Activated naive CD4-positive, alpha-beta T cell treated with Interleukin-2 at 50 U/mL for 16 hours (primary cell): ENCODE results near the gene LMAN1L.

Experiments used
- DNase-seq: peaks from one replicate; pipeline ENCODE4 v3.0.0-alpha.2; 2020

Gene LMAN1L

GRCh38 chr15:74812533-74812932 lies at the start of gene LMAN1L:
Gene LMAN1L (plus strand): TSS chr15:74812835. CDS start chr15:74812855, 20 bp downstream.
- DNase-seq: no peak

GRCh38 chr15:74763416-74763815 lies 49.2 kb upstream of the LMAN1L start:
- no peak for DNase-seq

- no peak for DNase-seq
Observed at GRCh38 chr15:74767167-74768098, 45.2 kb upstream of the LMAN1L start.

GRCh38 chr15:74768099-74768770 lies 44.4 kb upstream of the LMAN1L start:
- no peak for DNase-seq

DNA sequence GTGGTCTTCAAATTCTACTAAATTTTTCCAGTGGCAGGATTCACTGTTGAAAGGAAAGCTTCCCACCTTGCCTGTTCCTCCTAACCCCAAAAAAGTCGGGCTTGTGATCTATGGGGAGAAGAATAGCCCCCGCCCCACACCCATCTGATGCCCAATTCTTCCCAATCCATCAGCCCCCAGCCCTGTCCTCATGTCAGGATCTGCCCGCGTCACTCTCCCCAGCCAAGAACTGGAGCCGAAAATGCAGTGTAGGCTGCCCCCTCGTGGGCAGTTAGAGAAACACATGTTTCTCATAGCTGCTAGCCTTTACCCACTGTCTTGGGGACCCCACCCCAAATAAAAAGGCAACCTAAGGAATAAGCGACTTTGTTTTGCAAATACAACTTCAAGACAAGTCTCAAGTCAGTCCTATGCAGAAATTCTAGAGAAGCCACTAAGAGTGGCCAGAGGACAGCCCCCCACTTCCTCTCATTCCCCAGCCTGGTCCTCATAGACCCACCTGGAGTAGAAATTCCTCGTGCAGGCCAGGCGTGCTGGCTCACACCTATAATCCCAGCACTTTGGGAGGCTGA lies 43.8 kb upstream of the LMAN1L start:
- peak; percentile 68 for DNase-seq

DNA sequence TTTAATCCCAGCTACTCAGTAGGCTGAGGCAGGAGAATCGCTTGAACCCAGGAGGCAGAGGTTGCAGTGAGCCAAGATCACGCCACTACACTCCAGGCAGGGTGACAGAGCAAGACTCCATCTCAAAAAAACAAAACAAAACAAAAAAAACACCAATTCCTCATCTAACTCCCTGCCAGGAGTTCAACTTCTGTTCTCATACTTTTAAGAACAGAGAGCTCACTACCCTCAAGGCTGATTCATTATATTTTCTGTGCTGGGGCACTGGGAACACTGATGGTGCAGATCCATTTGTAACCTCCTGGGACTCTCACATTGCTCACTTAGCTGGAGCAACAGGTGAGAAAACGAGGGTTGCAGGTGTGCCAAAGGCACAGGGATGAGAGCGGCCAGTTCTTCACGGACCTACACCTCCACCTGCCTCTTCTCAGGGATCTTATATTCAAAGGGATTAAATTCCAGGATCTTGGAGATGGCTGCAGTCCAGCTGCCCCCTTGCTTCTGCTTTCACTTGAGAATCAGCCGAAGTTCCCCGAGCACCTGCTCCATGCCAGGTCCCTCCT lies 43.1 kb upstream of the LMAN1L start:
- DNase-seq: no peak

GRCh38 chr15:74770211-74770903 lies 42.3 kb upstream of the LMAN1L start:
- DNase-seq: no peak

GRCh38 chr15:74773329-74773728 lies 39.3 kb upstream of the LMAN1L start:
- DNase-seq: no peak

DNA sequence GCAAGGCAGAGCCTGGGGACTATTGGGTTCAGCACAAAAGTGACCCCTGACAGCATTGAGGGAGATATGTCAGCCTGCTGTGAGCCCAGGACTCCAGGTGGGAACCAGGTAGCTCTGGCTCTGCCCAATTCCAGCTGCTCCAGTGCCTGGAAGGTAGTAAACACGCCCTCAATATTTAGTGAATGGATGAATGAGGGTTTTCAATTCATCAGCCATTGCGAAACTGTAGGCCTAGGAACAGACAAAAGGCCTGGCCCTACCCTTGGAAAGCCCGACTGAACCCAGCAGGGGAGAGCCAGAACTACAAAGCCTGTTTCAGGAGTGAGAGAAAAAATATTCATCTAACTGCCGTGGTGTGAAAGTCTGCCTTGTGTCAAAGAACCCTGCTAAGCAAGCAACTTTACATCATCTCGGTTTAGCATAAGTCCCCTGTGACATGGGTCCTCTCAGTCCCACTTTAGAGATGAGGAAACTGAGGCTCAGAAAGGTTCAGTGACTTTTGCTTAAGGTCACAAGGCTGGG lies 38.8 kb upstream of the LMAN1L start:
- DNase-seq: no peak

GRCh38 chr15:74775132-74775562 lies 37.5 kb upstream of the LMAN1L start:
- no peak for DNase-seq

DNA sequence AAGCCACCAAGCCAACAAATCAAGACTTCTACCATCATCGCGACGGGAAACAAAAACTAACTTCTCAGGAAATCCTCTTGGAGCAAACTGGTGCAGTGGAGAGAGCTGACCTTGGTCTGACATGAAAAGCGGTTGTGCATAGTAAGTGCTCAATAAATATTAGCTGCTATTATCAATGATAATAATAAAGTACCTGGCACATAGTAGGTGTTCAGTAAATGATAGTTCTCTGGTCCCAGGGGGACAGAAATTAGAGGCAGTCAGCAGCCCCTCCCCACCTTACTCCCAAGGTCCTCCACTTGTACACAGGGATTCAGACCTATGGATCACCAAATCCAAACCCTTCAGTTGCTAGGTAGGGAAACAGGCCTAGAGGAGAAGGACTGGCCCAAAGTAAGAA lies 36.7 kb upstream of the LMAN1L start:
- no peak for DNase-seq

DNA sequence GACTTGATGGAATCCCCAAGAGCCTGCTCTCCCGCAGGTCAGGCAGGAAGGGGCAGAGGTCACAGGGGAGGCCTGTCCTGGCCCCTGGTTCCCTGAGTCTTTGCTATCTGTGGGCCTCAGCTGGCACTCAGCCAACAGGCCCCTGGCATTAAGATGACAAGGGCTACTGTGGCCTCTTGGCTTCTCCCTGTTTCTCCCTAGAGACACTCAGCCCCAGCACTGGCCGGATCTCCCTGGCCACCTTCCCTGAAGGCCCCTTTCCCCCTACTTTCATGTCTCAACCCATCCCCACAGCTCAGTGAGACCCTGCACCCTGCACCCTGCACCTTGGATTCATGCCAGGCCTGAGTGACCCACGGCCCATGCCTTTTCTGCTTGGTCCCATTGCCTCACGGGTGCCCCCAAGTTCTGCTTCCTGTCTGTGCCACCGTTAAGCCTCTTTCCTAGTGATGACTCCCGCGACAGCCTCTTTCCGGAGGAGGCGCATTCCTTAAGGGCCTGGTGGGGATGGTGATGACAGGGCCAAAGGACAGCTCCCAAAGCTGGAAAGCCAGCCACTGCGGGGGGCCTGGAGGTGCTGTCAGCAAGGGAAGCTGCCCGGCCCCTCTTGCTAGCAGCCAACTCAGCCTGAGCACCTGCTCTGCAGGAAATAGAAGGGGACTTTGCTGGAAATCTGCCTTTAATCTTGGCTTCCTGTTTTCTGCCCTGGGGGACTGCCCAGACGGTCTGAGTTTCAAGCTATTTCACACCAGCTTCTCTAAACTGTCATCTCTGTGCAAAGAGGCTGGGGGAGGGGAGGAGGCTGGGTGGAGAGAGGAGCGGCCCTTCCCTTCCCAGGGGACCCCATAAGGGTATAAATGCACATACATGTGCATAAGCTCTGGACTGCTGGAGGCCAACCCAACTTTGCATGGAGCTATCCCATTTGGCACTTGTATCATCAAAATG lies 35.5 kb upstream of the LMAN1L start:
- DNase-seq: peak; percentile 53

GRCh38 chr15:74777769-74778598 lies 34.7 kb upstream of the LMAN1L start:
- no peak for DNase-seq

DNA sequence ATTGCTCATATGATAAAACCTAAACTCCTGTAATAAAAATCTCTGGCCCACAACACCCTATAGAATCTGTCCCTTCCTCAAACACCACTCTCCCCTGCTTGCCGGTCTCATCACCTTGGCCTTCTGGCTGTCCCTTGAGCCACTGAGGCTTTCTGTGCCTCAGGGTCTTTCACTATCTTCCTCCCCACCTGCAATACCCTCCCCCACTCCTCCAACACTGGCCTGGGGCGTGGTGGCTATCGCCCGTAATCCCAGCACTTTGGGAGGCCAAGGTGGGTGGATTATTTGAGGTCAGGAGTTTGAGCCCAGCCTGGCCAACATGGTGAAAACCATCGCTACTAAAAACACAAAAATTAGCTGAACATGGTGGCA lies 34.0 kb upstream of the LMAN1L start:
- no peak for DNase-seq

DNA sequence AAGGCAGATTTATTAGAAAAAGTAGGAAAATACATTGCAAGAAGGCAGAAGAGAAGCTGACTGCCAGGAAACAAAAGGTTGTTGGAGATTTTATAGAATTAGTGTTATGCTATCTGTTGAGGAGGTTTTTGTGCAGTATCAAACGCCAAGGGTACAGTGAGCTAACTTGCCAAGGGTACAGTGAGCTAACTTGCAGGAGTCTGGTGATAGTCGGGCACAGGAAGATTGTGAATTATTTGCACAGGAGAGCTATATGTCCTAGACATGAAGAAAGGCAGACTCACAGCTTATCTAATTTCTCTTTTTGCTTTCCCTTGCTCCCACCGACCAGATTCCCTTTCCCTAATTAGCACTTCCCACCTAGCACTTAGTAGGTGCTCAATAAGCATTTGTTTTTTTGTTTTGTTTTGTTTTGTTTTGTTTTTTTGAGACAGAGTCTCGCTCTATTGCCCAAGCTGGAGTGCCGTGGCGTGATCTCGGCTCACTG lies 33.4 kb upstream of the LMAN1L start:
- no peak for DNase-seq

- DNase-seq: peak; percentile 53
Observed at GRCh38 chr15:74780523-74781430, 31.9 kb upstream of the LMAN1L start.

GRCh38 chr15:74781431-74782258 lies 31.0 kb upstream of the LMAN1L start, which contains the start of gene CSK:
Gene CSK (plus strand): TSS chr15:74782080. CDS start chr15:74798298, 16,218 bp downstream.
- peak; percentile 78 for DNase-seq
